Forelimb muscle (tissue), 1 donor: Measurements from ENCODE around the gene KCND3. TPM values are rescaled to one million over a fixed set of nuclear protein-coding genes. Genes with fewer than 3 reads are reported as not detected.
A peak's percentile ranks its signal among the peaks of the same experiment; 100 is the strongest.

Experiments used
- DNase-seq: peaks from one replicate; pipeline ENCODE4 v3.0.0-alpha.2; 2013; ENCODE audit warnings: low read depth
- polyA plus RNA-seq: library from polyadenylated mRNA; unstranded; fragments of 120-200 nt; gene quantifications from one replicate; pipeline ENCODE4 v1.2.1, GENCODE V29; 2013; ENCODE audit not compliant: insufficient read length

KCND3 gene
- polyA plus RNA-seq, 1 donor = 1.5 TPM

DNA sequence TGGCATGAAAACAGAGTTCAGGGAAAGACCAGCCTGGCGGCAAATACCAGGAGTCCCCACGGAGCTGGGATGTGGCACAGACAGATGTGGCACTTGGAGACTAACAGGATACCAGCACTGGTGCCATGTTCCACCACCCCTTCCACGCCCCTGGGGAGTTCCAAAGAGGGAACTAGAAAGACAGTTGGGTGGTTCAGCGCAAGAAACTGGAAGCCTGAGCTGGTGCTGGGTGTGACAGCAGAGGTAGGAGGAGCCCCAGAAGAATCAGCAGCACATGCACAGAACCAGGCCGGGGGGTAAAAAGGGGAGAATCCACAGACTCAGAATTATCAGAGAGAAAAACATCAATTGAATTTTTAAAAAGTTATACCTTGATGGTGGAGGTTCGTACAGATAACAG lies 211.4 kb downstream of the KCND3 start:
- DNase-seq = no peak

DNA sequence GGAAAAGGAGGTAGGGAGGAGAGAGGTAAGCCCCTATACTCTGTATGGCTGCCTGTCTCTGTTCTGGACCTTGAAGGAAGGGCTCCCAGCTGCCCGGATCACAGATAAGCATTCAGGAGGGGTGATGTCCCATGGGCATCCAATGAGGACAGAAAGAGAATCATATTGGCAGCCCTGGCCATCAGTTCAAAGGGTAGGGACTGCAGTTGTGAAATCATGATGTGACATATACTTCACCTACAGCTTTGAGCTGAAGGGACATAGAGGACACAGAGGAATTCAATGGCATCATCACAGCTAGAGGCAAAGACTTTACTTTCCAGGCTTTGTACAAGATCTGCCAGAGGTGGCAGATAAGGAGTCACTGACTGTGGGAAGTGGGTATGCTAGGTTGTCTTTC lies 212.2 kb downstream of the KCND3 start:
- DNase-seq = no peak

DNA sequence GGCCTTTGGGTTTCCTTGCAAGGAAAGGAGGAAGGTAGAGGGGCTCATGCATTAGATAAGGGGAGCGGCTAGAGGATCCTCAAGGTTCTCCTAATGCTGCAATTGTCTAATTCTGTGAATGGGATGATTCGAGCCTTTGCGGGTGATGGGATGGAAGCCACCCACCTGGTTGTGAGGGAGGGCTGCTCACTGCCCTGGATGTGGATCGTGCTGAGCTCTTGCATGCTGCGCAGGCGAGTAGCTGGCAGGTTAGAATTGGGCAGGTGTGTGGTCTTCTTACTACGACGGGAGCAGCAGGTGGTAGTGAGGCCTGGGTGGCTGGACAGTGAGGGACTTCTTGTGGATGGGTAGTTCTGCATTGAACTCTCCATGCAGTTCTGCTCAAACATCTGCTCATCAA lies 212.6 kb downstream of the KCND3 start:
- no peak for DNase-seq

DNA sequence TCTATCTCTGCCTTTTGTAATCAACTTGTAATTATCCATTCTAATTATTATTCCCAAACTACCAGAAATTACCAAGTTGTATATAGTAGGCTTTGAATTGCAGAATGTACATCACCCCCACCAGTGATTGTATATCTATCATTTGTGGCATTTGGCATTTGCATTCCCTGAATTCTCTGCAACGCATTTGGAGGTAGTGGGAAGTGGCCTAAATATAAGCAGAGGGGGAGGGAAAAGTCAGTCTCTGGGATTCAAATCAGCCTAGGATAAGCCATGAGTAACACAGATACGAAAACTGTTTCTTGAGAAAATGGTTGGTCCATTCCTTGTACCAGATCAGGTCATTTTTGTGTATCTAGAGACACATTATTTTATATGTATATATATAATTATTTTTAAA lies 213.1 kb downstream of the KCND3 start:
- no peak for DNase-seq

DNA sequence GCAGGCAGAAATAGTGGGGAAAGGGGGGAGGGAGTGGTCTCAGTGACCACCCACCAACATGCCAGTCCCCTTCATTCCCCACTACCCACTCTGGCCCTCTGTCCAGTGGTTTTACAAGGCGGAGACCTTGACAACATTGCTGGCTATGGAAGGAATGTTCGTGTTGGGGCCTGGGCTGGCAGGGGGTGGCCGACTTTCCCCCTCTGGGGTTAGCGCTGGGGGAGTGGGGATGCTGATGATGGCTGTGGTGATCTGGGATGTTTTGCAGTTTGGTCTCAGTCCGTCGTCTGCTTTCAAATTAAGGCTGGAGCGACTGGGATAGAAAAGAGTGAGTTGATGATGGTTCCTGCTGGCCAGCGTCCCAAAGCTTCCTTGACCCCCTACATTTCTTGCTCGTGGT lies 213.5 kb downstream of the KCND3 start:
- no peak for DNase-seq

DNA sequence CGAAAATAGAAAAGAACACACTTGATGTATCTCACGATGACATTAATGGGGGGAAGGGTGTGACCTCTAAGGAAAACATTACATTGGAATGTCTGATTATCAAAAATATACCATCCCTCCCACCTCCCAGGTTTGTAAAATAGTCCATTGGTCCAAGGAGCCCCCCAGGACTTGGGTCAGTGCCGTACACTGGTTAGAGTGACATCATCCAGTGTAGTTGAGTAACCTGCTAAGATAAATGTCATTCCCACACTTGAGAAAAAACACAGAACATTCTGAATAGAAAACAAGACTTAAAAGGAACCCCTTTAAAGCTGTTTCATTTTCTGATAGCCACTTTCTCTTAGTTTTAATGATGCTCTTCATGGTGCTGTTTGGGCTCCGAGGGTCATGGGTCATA lies 218.6 kb downstream of the KCND3 start:
- DNase-seq = no peak

DNA sequence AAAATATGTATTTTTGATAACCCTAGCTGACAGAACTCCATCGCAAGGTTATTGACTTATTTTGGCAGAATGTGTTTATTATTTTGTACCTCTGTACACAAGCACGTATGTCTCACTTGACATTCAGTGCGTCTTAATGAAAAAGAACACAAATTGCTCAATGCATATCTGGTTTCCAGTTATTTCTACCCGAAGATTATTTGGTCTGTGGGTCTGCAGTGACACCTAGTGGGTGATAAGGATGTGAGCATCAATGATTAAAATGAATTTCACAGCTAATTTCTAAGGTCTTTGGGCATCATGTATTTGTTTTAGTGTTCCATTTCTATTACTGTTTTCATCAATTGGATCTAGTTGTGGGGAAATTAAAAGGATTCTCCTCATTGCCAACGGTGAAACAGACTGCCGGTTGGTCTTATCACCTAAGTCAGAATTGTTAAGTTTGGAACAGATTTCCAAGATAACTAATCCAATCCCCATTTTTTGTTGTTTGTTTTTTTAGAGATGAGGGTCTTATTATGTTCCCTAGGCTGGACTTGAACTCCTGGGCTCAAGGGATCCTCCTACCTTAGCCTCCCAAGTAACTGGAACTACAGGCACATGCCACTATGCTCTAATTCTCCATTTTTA lies 219.8 kb downstream of the KCND3 start:
- peak; percentile 49 for DNase-seq

DNA sequence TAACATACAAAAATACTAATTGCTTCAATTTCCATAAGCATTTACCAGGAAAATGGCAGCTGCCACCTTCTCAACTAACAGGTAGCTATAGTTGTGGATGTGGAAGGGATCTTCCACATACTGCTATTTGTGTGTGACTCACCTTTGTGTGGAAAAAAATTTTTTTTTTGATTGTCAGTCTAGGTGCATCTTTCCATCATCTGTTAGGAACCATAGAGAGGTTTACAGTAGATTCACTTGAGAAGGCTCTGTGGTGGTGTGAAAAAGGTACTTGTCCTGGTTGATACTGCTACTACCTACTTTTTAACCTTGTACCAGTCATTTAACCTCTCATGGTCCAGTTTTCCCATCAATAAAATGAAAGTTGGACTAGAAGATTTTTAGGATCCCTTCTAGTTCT lies 220.8 kb downstream of the KCND3 start:
- no peak for DNase-seq

DNA sequence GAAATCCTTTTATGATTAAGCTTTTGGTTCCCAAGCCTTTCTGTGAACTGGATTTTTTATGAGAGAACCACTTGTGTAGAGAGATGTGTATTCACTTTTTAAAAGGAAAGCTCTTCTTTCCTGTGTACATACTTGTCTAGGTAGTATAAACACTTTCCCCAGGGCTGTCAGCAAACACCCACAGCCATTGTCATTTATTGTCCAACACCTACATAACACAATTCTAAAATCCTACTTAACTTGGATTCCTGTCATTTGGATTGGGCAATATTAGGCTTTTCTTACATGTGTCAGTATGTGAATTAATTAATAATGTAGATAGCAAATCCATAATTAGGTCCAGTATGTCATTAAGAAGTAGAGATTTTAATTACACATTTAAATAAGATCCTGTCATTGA lies 221.4 kb downstream of the KCND3 start:
- DNase-seq = no peak

DNA sequence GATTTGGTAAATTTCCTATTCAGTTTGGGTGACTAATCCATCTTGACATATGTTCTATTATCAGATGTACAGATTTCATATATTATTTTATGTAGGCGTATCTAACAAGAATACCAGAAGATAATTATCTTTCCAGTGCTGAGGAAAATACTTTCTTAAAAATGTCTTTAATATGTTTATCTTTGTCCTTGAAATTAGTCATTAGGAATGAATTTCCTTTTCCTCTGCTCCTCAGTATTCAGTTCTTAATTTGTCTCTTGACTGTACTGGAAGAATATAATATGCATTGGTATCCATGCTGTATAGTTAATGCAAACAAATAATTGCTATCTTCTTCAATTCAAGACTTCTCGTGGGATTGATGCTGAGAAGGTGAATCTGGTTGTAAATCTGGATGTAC lies 227.1 kb downstream of the KCND3 start:
- DNase-seq = no peak

DNA sequence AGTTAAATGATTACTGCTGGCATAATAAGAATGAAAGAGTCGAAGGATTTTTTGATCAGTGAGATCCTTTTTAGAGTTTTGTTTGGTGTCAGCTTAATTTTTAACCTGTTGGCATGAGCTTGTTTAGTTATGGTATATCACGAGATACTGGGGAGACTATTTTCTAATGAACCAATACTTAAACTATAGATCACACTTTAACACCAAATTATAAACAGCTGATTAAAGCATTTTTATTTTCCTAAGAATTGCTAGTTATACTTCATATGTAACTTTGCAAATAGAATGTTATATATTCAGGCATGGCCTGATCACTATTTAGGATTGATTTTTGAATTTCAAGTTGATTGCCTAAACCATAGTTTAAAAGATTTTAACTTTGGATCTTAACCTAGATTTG lies 227.8 kb downstream of the KCND3 start:
- DNase-seq = no peak

DNA sequence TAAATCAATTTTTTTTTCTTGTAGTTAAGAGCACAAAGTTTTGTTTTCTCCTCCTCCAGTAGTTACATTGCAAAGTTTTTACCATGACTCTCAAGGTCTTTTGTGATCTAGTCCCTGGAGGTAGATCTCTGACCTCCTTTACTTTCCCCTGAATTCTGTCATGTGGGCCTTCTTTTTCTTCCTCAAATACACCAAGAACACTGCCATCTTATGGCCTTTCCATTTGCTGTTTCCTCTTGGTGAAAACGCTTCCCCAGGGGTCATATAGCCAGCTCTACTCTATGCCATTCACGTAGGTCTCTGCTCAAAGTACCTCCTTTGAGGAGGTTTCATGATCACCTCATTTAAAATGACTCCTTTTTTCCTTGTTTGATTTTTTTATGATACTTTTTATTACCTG lies 231.1 kb downstream of the KCND3 start:
- no peak for DNase-seq

DNA sequence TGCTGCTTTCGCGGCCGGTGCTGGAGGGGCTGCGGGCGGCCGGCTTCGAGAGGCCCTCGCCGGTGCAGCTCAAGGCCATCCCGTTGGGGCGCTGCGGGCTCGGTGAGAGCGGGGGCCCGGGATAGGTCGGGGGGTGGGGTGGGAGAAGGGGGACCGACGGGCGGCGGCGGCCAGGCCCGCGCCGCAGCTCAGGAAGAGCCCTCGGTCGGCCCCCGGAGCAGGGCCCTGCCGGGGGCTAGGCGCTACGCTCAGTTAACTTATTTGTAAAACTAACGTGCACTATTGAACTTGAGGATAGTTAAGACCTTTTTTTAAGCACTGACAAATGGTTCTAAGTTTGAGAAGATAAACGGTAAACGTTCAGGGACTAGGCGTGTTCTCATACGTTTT lies 233.3 kb downstream of the KCND3 start:
- no peak for DNase-seq

DNA sequence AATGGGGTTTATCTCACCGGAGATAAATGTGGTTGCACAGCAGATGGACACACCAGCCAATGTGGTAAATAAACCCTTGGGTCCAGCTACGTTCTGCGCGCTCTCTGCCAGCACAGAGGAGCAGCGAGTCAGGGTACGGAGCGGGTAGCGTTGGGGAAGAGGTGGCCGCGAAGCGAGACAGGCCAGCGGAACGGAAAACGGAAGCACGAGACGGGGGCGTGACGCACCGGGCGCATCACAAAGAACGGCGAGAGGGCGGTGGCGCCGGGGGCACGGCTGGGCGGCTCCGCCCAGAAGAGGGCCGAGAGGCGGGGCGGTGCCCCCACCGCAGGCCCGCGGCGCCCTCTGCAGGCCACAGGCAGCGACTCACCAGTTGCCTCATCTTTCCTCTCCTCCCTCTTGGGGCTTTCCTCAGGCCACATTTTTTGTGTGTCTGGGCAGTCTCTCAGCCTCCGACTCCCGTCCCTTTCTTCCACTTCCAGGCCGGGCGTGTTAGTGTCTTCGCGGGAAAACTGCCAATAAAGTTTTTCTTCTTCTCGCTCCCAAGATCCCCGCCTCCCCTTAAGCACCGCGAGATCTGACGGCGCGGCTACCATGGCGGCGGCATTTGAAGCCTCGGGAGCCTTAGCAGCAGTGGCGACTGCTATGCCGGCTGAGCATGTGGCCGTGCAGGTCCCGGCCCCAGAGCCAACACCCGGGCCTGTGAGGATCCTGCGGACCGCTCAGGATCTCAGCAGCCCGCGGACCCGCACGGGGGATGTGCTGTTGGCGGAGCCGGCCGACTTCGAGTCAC lies 233.9 kb downstream of the KCND3 start, which contains the start of gene DDX20:
Gene DDX20, plus strand, starts transcription at position 571 of the 793 bp plus-strand sequence. Its CDS starts 24 bp downstream, at position 595.
- peak; percentile 94 for DNase-seq

DNA sequence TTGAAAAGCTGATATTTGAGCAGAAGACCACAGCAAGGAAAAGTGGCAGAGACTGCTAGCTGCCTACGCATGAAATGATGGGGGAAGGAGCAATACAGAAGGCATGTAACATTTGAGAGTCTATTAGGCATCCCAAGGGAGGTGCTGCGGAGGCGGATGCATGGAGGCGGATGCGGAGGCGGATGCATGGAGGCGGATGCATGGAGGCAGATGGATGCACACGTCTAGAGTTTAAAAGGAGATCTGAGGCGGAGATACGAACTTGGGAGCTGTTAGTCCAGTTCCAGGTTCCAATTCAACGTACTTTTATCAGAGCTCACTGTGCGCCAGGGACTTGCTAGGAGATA lies 234.5 kb downstream of the KCND3 start:
- no peak for DNase-seq

DNA sequence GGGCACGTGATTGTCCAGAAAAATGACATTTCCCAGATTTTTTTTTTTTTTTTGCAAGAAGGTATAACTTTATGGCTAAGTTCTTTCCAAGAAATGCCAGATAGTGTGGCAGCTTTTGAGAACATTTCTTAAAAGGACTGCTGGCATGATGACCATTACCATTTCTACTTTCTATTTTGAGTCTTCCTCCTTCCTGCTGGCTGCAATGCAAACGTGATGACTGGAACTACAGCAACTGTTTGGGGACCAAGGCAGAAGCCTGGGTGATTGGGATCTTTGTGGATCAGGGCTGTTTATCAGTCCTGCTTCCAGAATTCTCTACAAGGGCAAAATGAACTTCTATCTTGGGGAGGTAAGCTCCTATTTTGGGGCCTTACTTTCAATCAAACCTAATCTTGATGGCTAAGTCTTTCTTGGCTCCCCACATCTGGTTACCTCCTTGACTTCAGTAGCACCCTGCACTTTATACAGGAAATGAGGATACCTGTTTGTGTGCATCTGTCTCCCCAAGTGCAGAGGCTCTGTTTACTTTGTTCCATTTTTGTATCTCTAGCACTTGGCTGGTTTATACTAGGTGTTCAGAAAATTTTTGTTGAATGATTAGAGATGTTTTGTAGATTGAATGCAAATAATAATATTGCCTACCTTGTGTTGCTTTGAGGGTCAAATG lies 237.4 kb downstream of the KCND3 start:
- DNase-seq = no peak

DNA sequence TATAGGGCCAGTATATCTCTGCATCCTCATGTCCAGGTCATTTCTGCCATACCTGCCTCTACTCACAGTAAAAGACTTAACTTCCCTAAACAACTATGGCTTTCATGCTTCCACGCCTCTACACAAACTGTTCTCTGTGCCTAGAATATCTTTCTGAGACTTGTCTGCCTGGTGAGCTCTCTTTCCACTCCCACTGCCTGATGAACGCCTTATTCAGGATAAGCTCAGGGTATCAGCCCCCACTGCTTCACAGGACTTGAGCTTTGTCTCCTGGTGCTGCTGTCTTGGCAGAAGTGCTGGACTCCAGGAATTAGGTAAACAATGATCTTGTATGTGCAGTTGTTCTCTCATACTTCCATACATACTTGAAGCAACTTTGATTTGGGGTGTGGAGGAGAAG lies 238.6 kb downstream of the KCND3 start:
- DNase-seq = no peak

DNA sequence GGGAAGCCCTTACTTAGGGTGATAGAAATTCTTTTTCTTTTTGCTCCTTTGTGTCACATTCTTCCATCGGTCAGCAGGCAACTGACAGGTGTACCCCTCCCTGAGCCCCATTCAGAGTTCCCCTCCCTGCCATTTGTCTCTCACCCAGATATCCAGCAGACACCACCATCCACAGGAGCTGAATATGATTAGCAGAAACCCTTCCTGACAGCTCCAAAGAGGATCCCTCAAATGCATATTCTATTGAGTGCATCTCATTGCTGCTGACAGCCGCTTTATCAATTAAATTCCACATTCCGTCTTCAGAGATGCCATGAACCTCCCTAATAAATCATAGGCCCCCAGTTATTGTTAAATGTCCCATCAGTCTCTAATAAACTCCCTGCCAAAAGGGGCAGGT lies 239.8 kb downstream of the KCND3 start:
- DNase-seq = no peak

DNA sequence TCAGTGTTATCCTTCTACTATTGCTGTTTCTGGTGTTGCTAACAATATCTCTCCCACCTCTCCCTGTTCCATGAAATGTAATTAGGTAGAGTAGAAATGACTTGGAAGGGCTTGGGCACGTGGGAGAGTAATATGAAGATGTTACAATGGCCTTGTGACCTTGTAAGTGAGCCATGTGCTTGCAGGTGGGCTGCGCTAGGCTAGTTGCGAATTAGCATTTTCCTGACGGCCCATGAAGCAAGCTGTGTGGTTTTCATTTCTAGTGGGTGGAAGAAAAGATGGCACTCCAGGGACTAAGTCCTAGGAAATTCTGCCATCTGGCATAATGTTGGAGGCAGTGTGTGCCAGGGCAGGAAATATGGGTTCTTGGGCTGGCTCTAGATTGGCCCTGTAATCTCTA lies 241.5 kb downstream of the KCND3 start:
- DNase-seq = no peak

DNA sequence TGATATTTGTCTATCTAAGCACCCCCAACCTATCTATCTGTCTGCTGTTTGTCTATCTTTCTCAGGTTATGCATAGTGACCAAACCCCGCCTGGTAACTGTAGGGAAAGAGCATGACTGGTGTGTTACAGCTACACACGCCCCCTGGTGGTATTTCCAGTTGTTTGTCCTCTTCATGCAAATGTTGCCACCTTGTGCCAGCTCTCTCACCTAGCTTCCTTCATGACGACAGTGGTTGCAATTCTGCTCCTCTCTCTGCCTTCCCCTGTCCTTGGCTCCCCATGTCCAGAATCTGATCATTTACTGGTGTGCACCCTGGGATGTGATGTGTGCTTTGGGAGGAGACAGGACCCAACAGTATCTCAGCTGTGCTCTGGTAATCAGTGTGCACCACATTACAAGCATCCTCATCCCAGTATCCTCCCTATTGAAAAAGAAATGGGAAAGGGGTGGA lies 242.2 kb downstream of the KCND3 start:
- no peak for DNase-seq

DNA sequence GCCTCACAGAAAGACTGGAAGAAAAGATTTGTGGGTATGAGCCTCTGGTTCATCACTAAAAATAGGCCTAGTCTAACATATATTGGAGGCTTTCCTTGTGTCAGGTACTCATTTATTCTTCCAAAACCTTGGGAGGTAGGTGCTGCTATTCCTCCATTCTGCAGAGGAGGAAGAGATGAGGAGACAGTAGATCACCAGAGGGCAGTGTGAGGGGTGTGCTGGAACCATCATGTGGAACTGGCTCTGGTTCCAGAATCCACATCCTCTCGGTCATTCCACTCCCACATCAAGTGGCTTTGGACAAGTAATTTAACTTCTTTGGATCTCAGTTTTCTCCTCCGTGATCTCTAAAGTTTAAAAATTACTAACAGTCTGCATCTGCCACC lies 242.9 kb downstream of the KCND3 start:
- DNase-seq = no peak

DNA sequence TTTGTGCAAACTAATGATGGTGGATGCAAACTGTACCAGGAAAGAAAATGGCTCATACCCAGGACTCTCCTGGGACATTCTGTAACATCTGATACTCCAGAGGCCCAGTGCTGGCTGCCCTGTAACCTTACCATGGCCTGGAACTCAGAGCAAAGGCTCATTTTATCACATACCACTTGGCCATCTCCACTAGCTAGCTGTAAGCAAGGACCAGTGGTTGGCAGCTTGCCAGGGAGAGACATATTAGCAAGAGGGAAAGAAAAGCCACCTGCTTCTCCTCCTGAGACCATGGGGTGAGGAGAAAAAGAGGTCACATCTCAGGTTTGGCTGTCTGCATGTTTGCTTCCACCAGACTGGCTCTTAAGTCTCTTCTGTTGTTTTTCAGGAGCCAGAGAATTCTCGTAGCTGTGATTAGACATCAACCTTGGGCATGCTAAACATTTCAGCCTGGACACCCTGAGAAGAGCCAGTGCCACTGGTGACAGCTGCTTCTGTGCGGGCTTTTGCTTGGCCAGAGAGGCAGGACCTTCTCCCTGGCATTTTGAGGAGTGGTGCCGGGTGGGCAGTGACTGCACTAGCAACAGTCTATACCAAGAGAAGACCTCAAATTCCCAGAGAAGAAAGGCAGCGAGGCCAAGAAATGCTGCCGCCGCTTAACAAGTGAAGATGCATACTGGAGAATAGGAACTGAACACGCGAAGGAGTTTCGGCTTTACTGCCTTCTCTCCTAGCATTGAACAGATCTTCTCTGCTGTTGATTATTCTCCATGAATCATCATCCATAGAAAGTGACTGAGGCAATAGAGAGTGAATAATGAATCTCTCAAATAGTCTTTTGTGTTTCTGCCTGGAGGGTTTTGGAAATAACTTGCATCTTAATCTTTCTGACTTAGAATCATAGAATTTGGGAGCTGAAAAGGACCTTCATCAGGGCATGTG lies 243.5 kb downstream of the KCND3 start:
- DNase-seq = no peak
